ENCODE data around the gene GRID1. TPM values are rescaled to one million over a fixed set of nuclear protein-coding genes. Genes with fewer than 3 reads are reported as not detected.

The GRID1 gene
- total and polyA plus RNA-seq, 2 donors, result 2.4 to 3.9 TPM

DNA sequence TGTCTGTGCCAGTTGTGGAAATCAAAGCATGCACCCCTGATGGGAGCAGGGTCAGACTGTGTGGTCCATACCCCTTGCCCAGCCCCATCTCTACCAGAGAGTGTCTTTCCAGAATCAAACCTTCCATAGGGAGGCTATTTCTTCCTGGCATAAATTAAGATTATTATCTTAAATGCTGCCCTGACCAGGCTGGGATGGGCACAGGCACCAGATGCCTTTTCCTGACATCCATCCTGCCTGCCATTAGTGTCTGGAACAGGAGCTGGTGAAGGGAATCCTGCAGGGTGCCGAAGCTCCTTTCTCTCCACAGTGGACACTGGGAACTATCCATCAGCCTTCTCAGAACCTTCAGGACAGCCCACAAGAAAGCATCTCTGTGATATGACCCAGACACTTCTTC, 296.3 kb downstream of the GRID1 start:
- no peak for DNase-seq (ENCODE audit: extremely low spot score)
- 85% methylated on average over 1 of the region's 1 CpG for WGBS
- Histone ChIP-seq H3K27ac (ENCODE audit: low read depth) (no peak overlapping the region), H3K4me3 (ENCODE audit: low read depth, low read length) (no peak overlapping the region), H3K4me1 (ENCODE audit: insufficient read depth) (no peaks in the 10 kb centered on the region), H3K36me3 (ENCODE audit: insufficient read depth) (no peaks in the 10 kb centered on the region)

DNA sequence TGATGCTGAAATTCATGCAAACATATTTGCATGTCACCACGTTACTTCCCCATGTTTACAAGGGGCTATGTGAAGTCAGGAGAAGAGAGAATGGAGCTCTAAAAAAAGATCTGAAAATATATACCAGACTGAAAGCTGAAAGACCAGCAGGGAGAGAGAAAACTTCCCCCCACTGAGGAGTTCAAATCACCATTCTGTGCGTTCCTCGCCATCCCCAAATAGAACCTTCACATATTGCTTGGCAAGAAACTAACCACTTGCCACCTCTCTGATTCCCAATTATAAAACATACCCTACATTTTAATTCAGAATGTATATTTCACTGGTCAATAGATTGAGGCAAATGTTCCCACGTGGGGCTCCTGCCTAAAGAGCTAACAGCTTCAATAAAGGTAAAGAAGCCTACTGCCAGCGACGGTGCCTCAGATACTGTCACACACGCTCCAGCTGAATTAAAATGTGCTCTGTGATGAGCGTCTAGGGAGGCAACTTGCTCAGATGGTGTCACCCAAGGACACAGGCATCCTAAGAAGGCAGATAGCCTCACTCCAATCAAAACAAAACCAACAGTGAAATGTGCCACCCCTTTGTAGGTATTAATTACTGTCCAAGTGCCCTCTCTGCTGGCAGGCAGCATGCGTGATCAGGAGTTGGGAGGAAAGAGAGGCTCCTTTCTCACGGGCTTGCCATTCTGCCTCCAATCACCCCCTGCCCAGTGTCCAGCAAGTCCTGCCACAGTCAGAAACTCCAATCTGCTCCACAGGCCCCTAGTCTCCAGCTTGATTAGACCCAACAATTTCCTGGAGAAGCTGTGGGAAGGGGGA, 298.2 kb downstream of the GRID1 start:
- no peak for DNase-seq (ENCODE audit: extremely low spot score)
- Histone ChIP-seq H3K4me1 (ENCODE audit: insufficient read depth) (no peaks in the 10 kb centered on the region), H3K36me3 (ENCODE audit: insufficient read depth) (no peaks in the 10 kb centered on the region), H3K4me3 (ENCODE audit: low read depth, low read length) (no peak overlapping the region), H3K27ac (ENCODE audit: low read depth) (no peak overlapping the region)
- 81% methylated on average over 10 of the region's 10 CpGs for WGBS

DNA sequence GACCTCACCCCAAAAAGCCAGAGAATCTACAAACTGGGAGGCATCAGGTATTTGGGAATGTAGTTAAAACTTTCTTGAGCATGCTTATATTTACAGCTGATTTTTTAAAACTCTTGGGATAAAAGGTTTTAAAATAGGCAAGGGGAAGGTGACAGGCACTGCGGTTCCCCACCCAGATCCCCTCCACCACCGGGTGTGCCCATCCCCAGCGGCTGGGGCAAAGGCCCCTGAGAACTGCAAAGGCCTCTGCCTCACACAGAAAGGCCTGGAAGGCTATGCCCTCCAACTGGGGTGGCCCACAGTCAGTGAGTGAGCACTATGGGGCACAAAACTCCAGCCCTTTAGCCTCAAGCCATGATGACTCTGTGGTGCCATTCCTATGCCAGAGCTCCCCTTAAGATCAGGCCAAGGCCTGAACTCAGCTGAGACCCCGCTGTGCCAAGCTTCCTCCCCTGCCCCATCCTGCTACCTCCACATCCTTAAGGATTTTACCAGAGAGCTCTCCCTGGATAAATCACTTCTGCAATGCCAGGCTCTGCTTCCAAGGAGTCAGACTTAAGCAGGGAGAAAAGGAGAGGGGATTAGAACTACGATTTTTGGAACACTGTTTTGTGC, 299.1 kb downstream of the GRID1 start:
- Histone ChIP-seq H3K4me3 (ENCODE audit: low read depth, low read length) (no peak overlapping the region), H3K4me1 (ENCODE audit: insufficient read depth) (no peaks in the 10 kb centered on the region), H3K36me3 (ENCODE audit: insufficient read depth) (no peaks in the 10 kb centered on the region), H3K27ac (ENCODE audit: low read depth) (no peak overlapping the region)
- 78% methylated on average over 5 of the region's 5 CpGs for WGBS
- no peak for DNase-seq (ENCODE audit: extremely low spot score)

DNA sequence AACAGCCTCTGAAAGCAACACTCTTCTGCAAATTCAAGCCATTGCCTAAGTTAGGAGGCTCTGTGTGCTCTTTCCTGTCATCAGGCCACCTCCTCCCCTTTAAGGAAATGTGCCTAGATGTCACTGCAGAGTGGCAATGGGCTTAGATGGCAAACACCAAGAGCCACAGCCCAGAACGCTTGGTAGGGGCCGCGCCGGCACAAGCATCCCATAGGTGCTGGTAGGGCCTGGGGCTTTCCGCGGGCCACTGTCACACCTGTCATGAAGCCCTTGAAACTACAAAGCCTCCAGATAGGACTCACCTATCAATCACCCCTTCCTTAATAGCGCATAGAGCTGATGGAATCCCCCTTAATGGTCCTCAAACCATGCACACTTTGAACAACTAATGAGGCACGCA, 299.9 kb downstream of the GRID1 start:
- no peak overlapping the region for H3K4me3 ChIP-seq (ENCODE audit: low read depth, low read length)
- DNase-seq (ENCODE audit: extremely low spot score), result no peak
- WGBS, result 90% methylated on average over 8 of the region's 8 CpGs

GRCh38 chr10:86065711-86066251, 300.8 kb downstream of the GRID1 start:
- Histone ChIP-seq H3K27ac (ENCODE audit: low read depth) (no peak overlapping the region), H3K4me1 (ENCODE audit: insufficient read depth) (no peaks in the 10 kb centered on the region), H3K4me3 (ENCODE audit: low read depth, low read length) (no peak overlapping the region), H3K36me3 (ENCODE audit: insufficient read depth) (no peaks in the 10 kb centered on the region)
- 71% methylated on average over 6 of the region's 6 CpGs for WGBS
- DNase-seq (ENCODE audit: extremely low spot score), result no peak

More for the DNA sequence above, 299.9 kb downstream of the GRID1 start:
- no peaks in the 10 kb centered on the region for H3K4me1 ChIP-seq (ENCODE audit: insufficient read depth)
- no peak overlapping the region for H3K27ac ChIP-seq (ENCODE audit: low read depth)
- no peaks in the 10 kb centered on the region for H3K36me3 ChIP-seq (ENCODE audit: insufficient read depth)

GRCh38 chr10:86064931-86065662, 301.5 kb downstream of the GRID1 start:
- 81% methylated on average over 5 of the region's 5 CpGs for WGBS
- DNase-seq (ENCODE audit: extremely low spot score), result no peak
- Histone ChIP-seq H3K36me3 (ENCODE audit: insufficient read depth) (no peaks in the 10 kb centered on the region), H3K27ac (ENCODE audit: low read depth) (no peak overlapping the region), H3K4me3 (ENCODE audit: low read depth, low read length) (no peak overlapping the region), H3K4me1 (ENCODE audit: insufficient read depth) (no peaks in the 10 kb centered on the region)

- H3K27ac ChIP-seq (ENCODE audit: low read depth), result no peak overlapping the region
- WGBS, result 58% methylated on average over 3 of the region's 3 CpGs
- no peaks in the 10 kb centered on the region for H3K4me1 ChIP-seq (ENCODE audit: insufficient read depth)
- H3K36me3 ChIP-seq (ENCODE audit: insufficient read depth), result no peaks in the 10 kb centered on the region
- H3K4me3 ChIP-seq (ENCODE audit: low read depth, low read length), result no peak overlapping the region
- no peak for DNase-seq (ENCODE audit: extremely low spot score)
Observed at GRCh38 chr10:86064219-86064618, 302.4 kb downstream of the GRID1 start.

DNA sequence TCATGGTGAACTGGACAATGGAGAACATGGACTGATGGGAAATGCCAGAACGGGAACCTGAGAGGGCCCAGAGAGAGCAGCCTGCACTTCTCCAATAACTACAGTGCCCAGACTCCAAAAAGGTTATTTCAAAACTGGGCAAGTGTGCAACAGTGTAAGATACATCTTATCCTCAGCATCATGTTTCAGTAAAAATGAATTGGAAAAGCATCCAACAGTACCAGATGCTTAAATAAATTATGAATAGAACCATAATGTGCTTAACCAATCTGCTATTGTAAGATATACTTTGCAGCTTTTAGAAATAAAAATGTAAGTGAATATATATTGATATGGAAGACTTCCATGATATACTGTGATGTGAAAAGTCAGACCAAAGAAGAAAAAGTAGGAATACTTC, 303.3 kb downstream of the GRID1 start:
- no peaks in the 10 kb centered on the region for H3K36me3 ChIP-seq (ENCODE audit: insufficient read depth)
- H3K4me3 ChIP-seq (ENCODE audit: low read depth, low read length), result no peak overlapping the region
- 56% methylated on average over 1 of the region's 1 CpG for WGBS
- H3K4me1 ChIP-seq (ENCODE audit: insufficient read depth), result no peaks in the 10 kb centered on the region
- H3K27ac ChIP-seq (ENCODE audit: low read depth), result no peak overlapping the region
- DNase-seq (ENCODE audit: extremely low spot score), result no peak

GRCh38 chr10:86062647-86063145, 303.9 kb downstream of the GRID1 start:
- Histone ChIP-seq H3K4me1 (ENCODE audit: insufficient read depth) (no peaks in the 10 kb centered on the region), H3K4me3 (ENCODE audit: low read depth, low read length) (no peak overlapping the region), H3K27ac (ENCODE audit: low read depth) (no peak overlapping the region), H3K36me3 (ENCODE audit: insufficient read depth) (no peaks in the 10 kb centered on the region)
- no peak for DNase-seq (ENCODE audit: extremely low spot score)
- WGBS, result 82% methylated on average over 6 of the region's 6 CpGs

GRCh38 chr10:86062198-86062550, 304.4 kb downstream of the GRID1 start:
- Histone ChIP-seq H3K27ac (ENCODE audit: low read depth) (no peak overlapping the region), H3K4me3 (ENCODE audit: low read depth, low read length) (no peak overlapping the region), H3K36me3 (ENCODE audit: insufficient read depth) (no peaks in the 10 kb centered on the region), H3K4me1 (ENCODE audit: insufficient read depth) (no peaks in the 10 kb centered on the region)
- 87% methylated on average over 8 of the region's 8 CpGs for WGBS
- DNase-seq (ENCODE audit: extremely low spot score), result no peak

DNA sequence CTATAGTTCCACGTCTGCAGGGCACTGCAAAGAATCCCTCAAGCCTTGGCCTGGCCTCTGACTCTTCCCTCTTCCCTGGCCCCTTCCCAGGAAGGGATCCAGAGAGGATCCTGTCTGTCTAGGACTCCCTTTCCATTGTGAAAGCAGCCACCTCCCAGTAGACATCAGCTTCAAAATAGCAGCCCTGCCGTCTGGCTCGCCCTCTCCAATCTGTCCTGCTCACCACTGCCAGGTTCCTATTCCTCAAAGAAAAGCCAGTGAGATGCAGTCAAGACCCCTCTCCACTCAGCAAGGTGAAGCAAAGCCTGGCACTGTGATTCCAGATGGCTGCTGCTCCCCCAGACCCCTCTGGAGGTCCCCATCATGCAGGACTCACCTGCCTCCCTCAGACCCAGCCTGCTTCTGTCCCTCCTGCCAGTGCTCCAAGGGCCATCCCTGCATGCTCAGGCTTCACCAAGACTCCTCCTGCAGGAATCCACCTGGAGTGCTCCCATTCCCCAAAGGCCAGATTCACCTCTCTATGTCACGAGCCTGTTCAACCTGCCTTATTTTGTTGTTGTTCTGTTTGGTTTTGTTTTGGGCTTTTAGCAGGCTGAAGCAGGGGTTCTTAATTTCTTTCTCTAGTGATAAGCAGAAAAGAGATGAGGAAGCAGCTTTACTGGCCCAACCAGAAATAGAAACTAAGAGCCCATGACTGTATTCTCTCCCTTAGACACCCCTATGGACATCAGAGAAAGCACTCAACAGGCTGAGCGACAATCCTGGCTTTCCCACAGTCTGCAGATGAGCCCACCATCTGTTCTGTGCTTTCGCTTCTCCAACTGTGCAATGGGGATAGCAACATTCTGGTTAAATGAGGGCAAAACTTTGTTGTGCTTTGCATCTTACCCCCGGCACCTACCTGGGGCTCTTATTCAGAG, 305.1 kb downstream of the GRID1 start:
- Histone ChIP-seq H3K4me3 (ENCODE audit: low read depth, low read length) (no peak overlapping the region), H3K27ac (ENCODE audit: low read depth) (no peak overlapping the region), H3K36me3 (ENCODE audit: insufficient read depth) (no peaks in the 10 kb centered on the region), H3K4me1 (ENCODE audit: insufficient read depth) (no peaks in the 10 kb centered on the region)
- no peak for DNase-seq (ENCODE audit: extremely low spot score)
- WGBS, result 74% methylated on average over 7 of the region's 7 CpGs

DNA sequence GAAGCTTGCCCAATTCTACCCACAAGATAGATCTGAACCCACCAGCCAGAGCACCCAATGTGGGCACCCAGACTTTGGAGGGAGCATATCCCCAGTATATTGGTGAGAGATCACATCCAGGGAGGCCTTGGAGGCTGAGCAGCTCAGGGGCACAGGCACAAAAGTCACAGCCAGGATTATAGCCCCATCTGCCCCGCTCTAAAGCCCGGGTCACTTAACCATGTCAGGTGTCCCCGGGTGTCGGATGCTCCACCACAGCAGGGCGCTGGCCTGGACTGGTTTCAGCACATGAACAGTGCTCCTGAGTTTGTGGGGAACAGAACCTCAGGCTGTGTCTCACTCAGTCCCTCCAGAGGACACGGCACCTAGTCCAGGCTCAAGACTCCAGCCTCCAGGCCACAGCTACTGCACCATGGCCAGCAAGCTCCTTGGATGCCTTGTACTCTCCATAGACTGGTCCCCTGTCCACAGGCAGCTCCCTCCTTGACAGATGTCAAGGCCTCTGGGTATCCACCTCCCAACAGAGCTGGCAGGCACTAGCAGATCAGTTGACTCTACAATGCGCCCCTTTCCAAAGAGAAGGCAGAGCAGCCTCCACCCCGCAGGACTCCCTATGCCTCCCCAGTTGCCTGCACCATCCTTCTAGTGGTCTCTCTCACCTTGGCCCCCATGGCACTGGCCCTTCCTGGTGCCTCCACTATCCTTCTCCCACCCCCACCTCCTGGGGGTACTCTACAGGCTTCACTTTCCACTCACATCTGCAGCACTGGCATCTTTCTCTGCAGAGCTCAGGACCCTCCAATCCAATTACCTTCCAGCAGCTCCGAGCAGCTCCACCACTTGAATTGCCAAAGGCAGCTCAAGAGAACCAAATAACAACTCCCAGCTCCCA, 306.0 kb downstream of the GRID1 start:
- H3K4me3 ChIP-seq (ENCODE audit: low read depth, low read length), result no peak overlapping the region
- no peaks in the 10 kb centered on the region for H3K36me3 ChIP-seq (ENCODE audit: insufficient read depth)
- WGBS, result 79% methylated on average over 9 of the region's 9 CpGs
- H3K4me1 ChIP-seq (ENCODE audit: insufficient read depth), result no peaks in the 10 kb centered on the region
- no peak for DNase-seq (ENCODE audit: extremely low spot score)
- H3K27ac ChIP-seq (ENCODE audit: low read depth), result no peak overlapping the region

Data from urinary bladder (tissue), 4 donors.